GM12878 (cell line): ENCODE data around the gene DCST1. TPM values are rescaled to one million over a fixed set of nuclear protein-coding genes. Genes with fewer than 3 reads are reported as not detected.

Experiments used
- BCL3 ChIP-seq: IDR thresholded peaks from 2 replicates; pipeline ENCODE4 v1.6.1; 2011; ENCODE audit warnings: borderline replicate concordance, low read depth, mild to moderate bottlenecking, moderate library complexity, low read length; ENCODE audit not compliant: insufficient read depth, poor library complexity, severe bottlenecking
- CEBPZ ChIP-seq: fragments of 150-350 bp; IDR thresholded peaks from 2 replicates; pipeline ENCODE4 v1.6.1; 2016; ENCODE audit warnings: low read depth, low read length
- ETV6 ChIP-seq, 2 experiments: fragments of 450-650 bp in 1 of 2; IDR thresholded peaks in 1 of 2; conservative IDR thresholded peaks in 1 of 2; 2 replicates each; pipeline ENCODE4 v1.6.1; 2014; ENCODE audit warnings: antibody characterized with exemption in 1 of 2, borderline replicate concordance in 1 of 2, low read depth in 1 of 2, mild to moderate bottlenecking in 1 of 2, moderate library complexity in 1 of 2
- NBN ChIP-seq: fragments of 450-650 bp; IDR thresholded peaks from 2 replicates; pipeline ENCODE4 v1.6.1; 2016
- NFYB ChIP-seq: IDR thresholded peaks from 2 replicates; pipeline ENCODE4 v1.6.1; 2011; ENCODE audit warnings: low read depth, mild to moderate bottlenecking, low read length, improper control_type of control experiment, moderate library complexity; ENCODE audit not compliant: insufficient read depth
- SMC3 ChIP-seq: IDR thresholded peaks from 2 replicates; pipeline ENCODE4 v1.6.1; 2011; ENCODE audit warnings: low read length, improper control_type of control experiment, borderline replicate concordance
- ZBTB33 ChIP-seq: fragments of 450-650 bp; IDR thresholded peaks from 2 replicates; pipeline ENCODE4 v1.6.1; 2017; ENCODE audit warnings: mild to moderate bottlenecking
- polyA plus RNA-seq, 11 experiments: library from polyadenylated mRNA; depleted of rRNA in 4 of 11; unstranded in 6 of 11; stranded (reverse) in 5 of 11; fragments of >200 nt; fragmentation: Nextera tagmentation in 4 of 11; fragmentation: Illumina TruSeq in 1 of 11; extraction: Ambion mirVana in 4 of 11; extraction: Trizol in 1 of 11; gene quantifications; 1 replicate in 1 of 11; 2 replicates in 10 of 11; pipeline versions ENCODE4 v1.2.1 to v1.2.3, GENCODE V29; 2011 to 2016; ENCODE audit warnings: inconsistent platforms in 2 of 11, missing spikeins in 2 of 11, low read depth in 1 of 11
- total RNA-seq, 4 experiments: library from RNA; depleted of rRNA in 3 of 4; stranded (reverse); fragments of >200 nt in 3 of 4; fragmentation: Illumina TruSeq in 1 of 4; extraction: Trizol in 1 of 4; gene quantifications; 2 replicates each; pipeline versions ENCODE4 v1.2.1 to v1.2.3, GENCODE V29; 2013 to 2021
- TF ChIP-seq, protein P1 (sequence below): fragments of 450-650 bp; conservative IDR thresholded peaks from 2 replicates; pipeline ENCODE4 v1.6.1; 2017; ENCODE audit warnings: mild to moderate bottlenecking, moderate library complexity
- TF ChIP-seq, protein P2 (sequence below): IDR thresholded peaks from 2 replicates; pipeline ENCODE4 v1.6.1; 2011; ENCODE audit warnings: low read depth, low read length, improper control_type of control experiment, borderline replicate concordance
- TF ChIP-seq, protein P3 (sequence below), 3 experiments: IDR thresholded peaks in 2 of 3; conservative IDR thresholded peaks in 1 of 3; 2 replicates each; pipeline ENCODE4 v1.5.1; 2011; ENCODE audit warnings: low read depth in 3 of 3, low read length in 3 of 3, mild to moderate bottlenecking in 3 of 3, control low read depth in 2 of 3, moderate library complexity in 2 of 3, inconsistent platforms in 1 of 3, mixed read lengths in 1 of 3; ENCODE audit not compliant: control insufficient read depth in 2 of 3, insufficient read depth in 1 of 3; ENCODE audit errors: extremely low read depth in 1 of 3
- TF ChIP-seq, protein P4 (sequence below): fragments of 450-650 bp; IDR thresholded peaks from 2 replicates; pipeline ENCODE4 v1.6.1; 2017; ENCODE audit warnings: antibody characterized with exemption, mild to moderate bottlenecking, moderate library complexity

DCST1 gene
- total and polyA plus RNA-seq, 10 of the 15 experiments (the other 5 are each of a cell fraction or from before 2014, with no cell fraction given), result not detected

DNA sequence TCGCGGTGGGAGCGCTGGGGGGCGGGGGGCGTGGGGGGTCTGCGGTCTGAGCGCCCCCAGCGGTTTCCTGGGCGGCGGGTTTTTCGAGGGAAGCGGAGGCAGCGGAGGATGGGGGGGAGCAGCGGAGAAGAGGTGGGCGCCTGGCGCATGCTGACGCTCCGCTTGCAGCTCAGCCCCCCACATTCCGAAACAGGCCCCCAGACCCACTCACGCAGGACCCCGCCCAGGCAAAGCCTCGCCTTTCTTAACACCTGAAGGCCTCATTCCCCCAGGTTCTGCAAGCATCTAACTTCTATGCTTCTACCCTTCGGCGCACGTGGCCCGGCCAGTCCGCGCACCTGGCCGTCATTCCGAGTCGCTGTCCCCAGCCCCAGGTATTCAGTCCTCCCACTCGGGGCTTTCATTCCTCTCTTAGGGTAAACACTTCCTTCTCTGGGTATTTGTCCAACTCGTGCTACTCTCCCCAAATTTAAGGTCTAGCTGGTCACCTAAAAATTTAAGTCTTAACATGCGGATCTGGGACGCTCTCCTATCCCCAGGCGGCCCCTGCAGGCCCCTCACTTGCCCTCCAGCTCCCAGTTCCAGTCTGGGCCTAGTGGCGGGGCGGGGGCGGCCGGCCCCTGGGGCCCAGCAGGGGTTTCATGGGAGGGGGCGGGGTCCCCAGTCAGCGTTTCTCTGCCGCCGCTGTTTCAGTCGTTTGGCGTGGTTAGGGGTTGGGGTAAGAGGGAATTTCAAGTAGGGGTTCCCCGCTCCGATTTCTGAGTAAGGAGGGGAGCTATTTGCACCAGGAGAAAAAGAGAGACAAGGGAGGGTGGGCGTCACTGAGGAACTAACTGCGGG lies 33.8 kb upstream of the DCST1 start (continued):
- TF ChIP-seq, protein P1, sequence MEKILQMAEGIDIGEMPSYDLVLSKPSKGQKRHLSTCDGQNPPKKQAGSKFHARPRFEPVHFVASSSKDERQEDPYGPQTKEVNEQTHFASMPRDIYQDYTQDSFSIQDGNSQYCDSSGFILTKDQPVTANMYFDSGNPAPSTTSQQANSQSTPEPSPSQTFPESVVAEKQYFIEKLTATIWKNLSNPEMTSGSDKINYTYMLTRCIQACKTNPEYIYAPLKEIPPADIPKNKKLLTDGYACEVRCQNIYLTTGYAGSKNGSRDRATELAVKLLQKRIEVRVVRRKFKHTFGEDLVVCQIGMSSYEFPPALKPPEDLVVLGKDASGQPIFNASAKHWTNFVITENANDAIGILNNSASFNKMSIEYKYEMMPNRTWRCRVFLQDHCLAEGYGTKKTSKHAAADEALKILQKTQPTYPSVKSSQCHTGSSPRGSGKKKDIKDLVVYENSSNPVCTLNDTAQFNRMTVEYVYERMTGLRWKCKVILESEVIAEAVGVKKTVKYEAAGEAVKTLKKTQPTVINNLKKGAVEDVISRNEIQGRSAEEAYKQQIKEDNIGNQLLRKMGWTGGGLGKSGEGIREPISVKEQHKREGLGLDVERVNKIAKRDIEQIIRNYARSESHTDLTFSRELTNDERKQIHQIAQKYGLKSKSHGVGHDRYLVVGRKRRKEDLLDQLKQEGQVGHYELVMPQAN, result peak; percentile 50
- TF ChIP-seq ETV6 (conservative IDR thresholded peaks at IDR 0.05 in 1 of 2, IDR thresholded peaks at IDR 0.05 in 1 of 2; ENCODE audit: borderline replicate concordance in 1 of 2, low read depth in 1 of 2), result no peak
- TF ChIP-seq SMC3, result no peak
- TF ChIP-seq BCL3, result no peak
- TF ChIP-seq, protein P2, sequence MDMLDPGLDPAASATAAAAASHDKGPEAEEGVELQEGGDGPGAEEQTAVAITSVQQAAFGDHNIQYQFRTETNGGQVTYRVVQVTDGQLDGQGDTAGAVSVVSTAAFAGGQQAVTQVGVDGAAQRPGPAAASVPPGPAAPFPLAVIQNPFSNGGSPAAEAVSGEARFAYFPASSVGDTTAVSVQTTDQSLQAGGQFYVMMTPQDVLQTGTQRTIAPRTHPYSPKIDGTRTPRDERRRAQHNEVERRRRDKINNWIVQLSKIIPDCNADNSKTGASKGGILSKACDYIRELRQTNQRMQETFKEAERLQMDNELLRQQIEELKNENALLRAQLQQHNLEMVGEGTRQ, result peak; percentile 2; the same call in 1 of the 2 replicates
- TF ChIP-seq, protein P3, sequence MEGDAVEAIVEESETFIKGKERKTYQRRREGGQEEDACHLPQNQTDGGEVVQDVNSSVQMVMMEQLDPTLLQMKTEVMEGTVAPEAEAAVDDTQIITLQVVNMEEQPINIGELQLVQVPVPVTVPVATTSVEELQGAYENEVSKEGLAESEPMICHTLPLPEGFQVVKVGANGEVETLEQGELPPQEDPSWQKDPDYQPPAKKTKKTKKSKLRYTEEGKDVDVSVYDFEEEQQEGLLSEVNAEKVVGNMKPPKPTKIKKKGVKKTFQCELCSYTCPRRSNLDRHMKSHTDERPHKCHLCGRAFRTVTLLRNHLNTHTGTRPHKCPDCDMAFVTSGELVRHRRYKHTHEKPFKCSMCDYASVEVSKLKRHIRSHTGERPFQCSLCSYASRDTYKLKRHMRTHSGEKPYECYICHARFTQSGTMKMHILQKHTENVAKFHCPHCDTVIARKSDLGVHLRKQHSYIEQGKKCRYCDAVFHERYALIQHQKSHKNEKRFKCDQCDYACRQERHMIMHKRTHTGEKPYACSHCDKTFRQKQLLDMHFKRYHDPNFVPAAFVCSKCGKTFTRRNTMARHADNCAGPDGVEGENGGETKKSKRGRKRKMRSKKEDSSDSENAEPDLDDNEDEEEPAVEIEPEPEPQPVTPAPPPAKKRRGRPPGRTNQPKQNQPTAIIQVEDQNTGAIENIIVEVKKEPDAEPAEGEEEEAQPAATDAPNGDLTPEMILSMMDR (IDR thresholded peaks at IDR 0.05 in 2 of 3, conservative IDR thresholded peaks at IDR 0.05 in 1 of 3; ENCODE audit: control insufficient read depth in 2 of 3, extremely low read depth in 1 of 3, insufficient read depth in 1 of 3, low read depth in 3 of 3, low read length in 3 of 3), result no peak
- no peak for TF ChIP-seq ZBTB33
- no peak for TF ChIP-seq NFYB
- 0 out of 2 replicates have a peak, but pooled peaks have one; percentile 51 for TF ChIP-seq NBN
- TF ChIP-seq, protein P4, sequence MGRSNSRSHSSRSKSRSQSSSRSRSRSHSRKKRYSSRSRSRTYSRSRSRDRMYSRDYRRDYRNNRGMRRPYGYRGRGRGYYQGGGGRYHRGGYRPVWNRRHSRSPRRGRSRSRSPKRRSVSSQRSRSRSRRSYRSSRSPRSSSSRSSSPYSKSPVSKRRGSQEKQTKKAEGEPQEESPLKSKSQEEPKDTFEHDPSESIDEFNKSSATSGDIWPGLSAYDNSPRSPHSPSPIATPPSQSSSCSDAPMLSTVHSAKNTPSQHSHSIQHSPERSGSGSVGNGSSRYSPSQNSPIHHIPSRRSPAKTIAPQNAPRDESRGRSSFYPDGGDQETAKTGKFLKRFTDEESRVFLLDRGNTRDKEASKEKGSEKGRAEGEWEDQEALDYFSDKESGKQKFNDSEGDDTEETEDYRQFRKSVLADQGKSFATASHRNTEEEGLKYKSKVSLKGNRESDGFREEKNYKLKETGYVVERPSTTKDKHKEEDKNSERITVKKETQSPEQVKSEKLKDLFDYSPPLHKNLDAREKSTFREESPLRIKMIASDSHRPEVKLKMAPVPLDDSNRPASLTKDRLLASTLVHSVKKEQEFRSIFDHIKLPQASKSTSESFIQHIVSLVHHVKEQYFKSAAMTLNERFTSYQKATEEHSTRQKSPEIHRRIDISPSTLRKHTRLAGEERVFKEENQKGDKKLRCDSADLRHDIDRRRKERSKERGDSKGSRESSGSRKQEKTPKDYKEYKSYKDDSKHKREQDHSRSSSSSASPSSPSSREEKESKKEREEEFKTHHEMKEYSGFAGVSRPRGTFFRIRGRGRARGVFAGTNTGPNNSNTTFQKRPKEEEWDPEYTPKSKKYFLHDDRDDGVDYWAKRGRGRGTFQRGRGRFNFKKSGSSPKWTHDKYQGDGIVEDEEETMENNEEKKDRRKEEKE, result no peak
- TF ChIP-seq CEBPZ, result no peak
